Parietal lobe (tissue), 2 donors: ENCODE results near the gene TECTB. TPM values are rescaled to one million over a fixed set of nuclear protein-coding genes. Genes with fewer than 3 reads are reported as not detected.

Source experiments
- small RNA-seq: library from RNA; depleted of rRNA; stranded (forward); fragments of <200 nt; gene quantifications from one replicate; pipeline ENCODE3, GENCODE V24; 2014; ENCODE audit warnings: low replicate concordance
- total RNA-seq: library from RNA; depleted of rRNA; stranded (reverse); fragments of >200 nt; gene quantifications from one replicate; pipeline ENCODE4 v1.2.3, GENCODE V29; 2014

TECTB gene
- total RNA-seq = not detected

GRCh38 chr10:112283100-112283499 is at the start of gene TECTB:
TSS of gene TECTB (plus strand) at chr10:112283400. CDS start at chr10:112283735, 335 bp downstream.

Small RNA genes lying within 50 kb of the gene (small RNA-seq; reads per million reads assigned to genes)
- gene MIR6715A = not detected

Other genes with a start within 250 kb of the TECTB start
- 45.7 TPM for gene GPAM, start 99.6 kb upstream of the TECTB start, total RNA-seq
- 1.3 TPM for gene ACSL5, start 90.7 kb downstream of the TECTB start, total RNA-seq
- 28.5 TPM for gene ZDHHC6, start 163.5 kb downstream of the TECTB start, total RNA-seq
- 105 TPM for gene VTI1A, start 163.8 kb downstream of the TECTB start, total RNA-seq